Uterus (tissue), 4 donors: ENCODE data around the gene CTTNBP2. TPM values are rescaled to one million over a fixed set of nuclear protein-coding genes. Genes with fewer than 3 reads are reported as not detected.

Experiments
- DNase-seq, 2 donors: peaks; one replicate each; pipeline ENCODE4 v3.0.0-alpha.2; 2019 to 2020
- H3K27ac ChIP-seq, 2 donors: fragments of 200-600 bp; sonication (generic); 1 replicate in 1 of 2; 2 replicates in 1 of 2; pipeline ENCODE4 v1.5.1; 2016 to 2018
- H3K27me3 ChIP-seq, 2 donors: fragments of 200-600 bp; sonication (generic); one replicate each; pipeline ENCODE4 v1.5.1; 2018 to 2019; ENCODE audit warnings: control low read depth in 1 of 2
- H3K36me3 ChIP-seq, 2 donors: fragments of 200-600 bp; sonication (generic); one replicate each; pipeline ENCODE4 v1.5.1; 2019; ENCODE audit warnings: control low read depth in 1 of 2
- H3K4me1 ChIP-seq, 2 donors: fragments of 200-600 bp; sonication (generic); one replicate each; pipeline ENCODE4 v1.5.1; 2018 to 2019; ENCODE audit warnings: control low read depth in 1 of 2
- H3K4me3 ChIP-seq, 2 donors: fragments of 200-600 bp; sonication (generic); 1 replicate in 1 of 2; 2 replicates in 1 of 2; pipeline ENCODE4 v1.5.1; 2018 to 2019; ENCODE audit warnings: mild to moderate bottlenecking in 1 of 2
- H3K9me3 ChIP-seq, 2 donors: fragments of 200-600 bp; sonication (generic); one replicate each; pipeline ENCODE4 v1.5.1; 2019; ENCODE audit warnings: control low read depth in 1 of 2
- POLR2A ChIP-seq, 2 donors: fragments of 450-650 bp; IDR thresholded peaks; one replicate each; pipeline ENCODE4 v1.6.1; 2016; ENCODE audit warnings: antibody characterized with exemption in 2 of 2, mild to moderate bottlenecking in 1 of 2, moderate library complexity in 1 of 2
- intact Hi-C: fragments of 100-400 bp; cut with DNase I; formaldehyde crosslinking; loops from one replicate; pipeline ENCODE4 v1.15.1; 2023; ENCODE audit warnings: low total_unique reads
- total RNA-seq, 4 donors: library from RNA; depleted of rRNA in 3 of 4; stranded (reverse); fragments of >200 nt in 3 of 4; gene quantifications; one replicate each; pipeline versions ENCODE4 v1.1.0 to v1.2.4, GENCODE V29; 2014 to 2023
- TF ChIP-seq, protein P1 (sequence below), 4 experiments: fragments of 200-600 bp in 2 of 4; fragments of 450-650 bp in 2 of 4; sonication (generic) in 2 of 4; IDR thresholded peaks; one replicate each; pipeline ENCODE4 v1.5.1; 2016 to 2019; ENCODE audit warnings: antibody characterized with exemption in 4 of 4, mild to moderate bottlenecking in 2 of 4, moderate library complexity in 1 of 4
- donor health status: DM: yes; HTN: yes; CAD: no.

Gene CTTNBP2
- total RNA-seq, 4 donors from 2014 or later: 16.4 to 87.9 (median 35.0) TPM

- no peak for TF ChIP-seq POLR2A (IDR thresholded peaks at IDR 0.05)
- TF ChIP-seq, protein P1, sequence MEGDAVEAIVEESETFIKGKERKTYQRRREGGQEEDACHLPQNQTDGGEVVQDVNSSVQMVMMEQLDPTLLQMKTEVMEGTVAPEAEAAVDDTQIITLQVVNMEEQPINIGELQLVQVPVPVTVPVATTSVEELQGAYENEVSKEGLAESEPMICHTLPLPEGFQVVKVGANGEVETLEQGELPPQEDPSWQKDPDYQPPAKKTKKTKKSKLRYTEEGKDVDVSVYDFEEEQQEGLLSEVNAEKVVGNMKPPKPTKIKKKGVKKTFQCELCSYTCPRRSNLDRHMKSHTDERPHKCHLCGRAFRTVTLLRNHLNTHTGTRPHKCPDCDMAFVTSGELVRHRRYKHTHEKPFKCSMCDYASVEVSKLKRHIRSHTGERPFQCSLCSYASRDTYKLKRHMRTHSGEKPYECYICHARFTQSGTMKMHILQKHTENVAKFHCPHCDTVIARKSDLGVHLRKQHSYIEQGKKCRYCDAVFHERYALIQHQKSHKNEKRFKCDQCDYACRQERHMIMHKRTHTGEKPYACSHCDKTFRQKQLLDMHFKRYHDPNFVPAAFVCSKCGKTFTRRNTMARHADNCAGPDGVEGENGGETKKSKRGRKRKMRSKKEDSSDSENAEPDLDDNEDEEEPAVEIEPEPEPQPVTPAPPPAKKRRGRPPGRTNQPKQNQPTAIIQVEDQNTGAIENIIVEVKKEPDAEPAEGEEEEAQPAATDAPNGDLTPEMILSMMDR (IDR thresholded peaks at IDR 0.05): no peak
- Histone ChIP-seq H3K36me3 (no peaks in the 10 kb centered on the region), H3K9me3 (no peaks in the 10 kb centered on the region), H3K27me3 (no peaks in the 10 kb centered on the region), H3K4me3 (no peak overlapping the region), H3K4me1 (no peaks in the 10 kb centered on the region), H3K27ac (no peak overlapping the region)
- no peak for DNase-seq
- intact Hi-C loops: no loop called here
Observed at GRCh38 chr7:117782761-117783160, 90.5 kb downstream of the CTTNBP2 start.

DNA sequence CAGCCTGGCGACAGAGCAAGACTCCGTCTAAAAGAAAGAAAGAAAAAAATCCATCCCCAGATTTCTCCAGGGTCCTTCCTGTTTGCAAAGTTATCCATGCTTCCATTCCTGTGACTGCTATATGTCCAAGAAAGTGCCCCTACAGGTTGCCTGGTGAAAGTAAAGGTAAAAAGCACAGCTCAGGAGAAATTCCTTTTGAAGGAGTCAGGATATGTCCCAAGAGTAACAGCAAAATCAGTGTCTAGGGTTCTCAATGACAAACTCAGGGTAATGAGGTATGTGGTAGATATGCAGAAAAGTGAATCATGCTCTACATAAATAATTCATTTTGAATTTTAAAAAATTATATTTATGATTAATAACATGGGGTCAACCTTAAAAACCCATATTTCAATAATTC, 91.5 kb downstream of the CTTNBP2 start:
- Histone ChIP-seq H3K4me3 (no peak overlapping the region), H3K9me3 (no peaks in the 10 kb centered on the region), H3K27me3 (no peaks in the 10 kb centered on the region), H3K4me1 (no peaks in the 10 kb centered on the region), H3K36me3 (no peaks in the 10 kb centered on the region), H3K27ac (no peak overlapping the region)
- intact Hi-C loops: no loop called here
- no peak for DNase-seq
- TF ChIP-seq, protein P1 (IDR thresholded peaks at IDR 0.05): no peak
- no peak for TF ChIP-seq POLR2A (IDR thresholded peaks at IDR 0.05)

GRCh38 chr7:117780832-117781231, 92.4 kb downstream of the CTTNBP2 start:
- no peak for DNase-seq
- Histone ChIP-seq H3K4me1 (no peaks in the 10 kb centered on the region), H3K4me3 (no peak overlapping the region), H3K9me3 (no peaks in the 10 kb centered on the region), H3K27me3 (no peaks in the 10 kb centered on the region), H3K36me3 (no peaks in the 10 kb centered on the region), H3K27ac (no peak overlapping the region)
- intact Hi-C loops: no loop called here
- TF ChIP-seq, protein P1 (IDR thresholded peaks at IDR 0.05): no peak
- no peak for TF ChIP-seq POLR2A (IDR thresholded peaks at IDR 0.05)

DNA sequence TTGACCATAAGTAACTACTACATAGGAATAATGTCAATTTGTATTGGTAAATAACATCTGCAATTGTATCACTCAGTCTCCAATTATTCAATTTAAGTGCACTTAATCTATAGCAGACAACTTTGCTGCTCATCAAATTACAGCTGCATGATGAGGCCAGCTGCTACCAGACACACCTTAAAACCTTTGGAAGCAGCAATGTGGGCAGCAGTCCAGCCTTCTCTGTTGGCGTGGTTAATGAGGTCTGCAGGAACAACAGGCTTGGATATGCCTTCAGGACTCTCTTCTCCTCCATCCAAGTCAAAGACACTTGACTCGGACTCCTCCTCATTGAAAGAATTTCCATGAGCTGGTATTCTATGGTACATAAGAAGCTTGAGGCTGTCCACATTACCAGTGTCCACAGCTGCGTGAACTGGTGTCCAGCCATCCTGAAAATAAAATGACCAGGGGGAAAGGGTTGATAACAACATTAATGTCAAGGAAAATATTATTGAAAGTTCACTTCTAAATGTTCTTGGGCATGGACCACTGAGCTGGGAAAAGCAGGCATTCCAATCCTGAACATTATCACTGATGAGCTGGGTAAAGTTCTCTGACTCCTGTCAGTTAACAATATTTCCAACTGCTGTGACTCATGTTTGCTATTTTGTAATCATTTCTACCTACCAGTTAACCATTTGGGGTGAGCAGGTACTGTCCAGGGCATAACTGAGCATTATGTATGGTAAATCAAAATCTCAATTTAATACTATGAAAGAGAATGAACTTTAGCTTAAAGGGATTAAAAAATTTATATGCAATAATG, 95.7 kb downstream of the CTTNBP2 start:
- Histone ChIP-seq H3K36me3 (no peaks in the 10 kb centered on the region), H3K9me3 (no peaks in the 10 kb centered on the region), H3K27me3 (no peaks in the 10 kb centered on the region), H3K4me3 (no peak overlapping the region), H3K27ac (no peak overlapping the region), H3K4me1 (no peaks in the 10 kb centered on the region)
- intact Hi-C loops: no loop called here
- TF ChIP-seq POLR2A (IDR thresholded peaks at IDR 0.05): no peak
- TF ChIP-seq, protein P1 (IDR thresholded peaks at IDR 0.05): no peak
- DNase-seq: no peak

- intact Hi-C loops: no loop called here
- no peak for TF ChIP-seq POLR2A (IDR thresholded peaks at IDR 0.05)
- TF ChIP-seq, protein P1 (IDR thresholded peaks at IDR 0.05): no peak
- Histone ChIP-seq H3K4me1 (no peaks in the 10 kb centered on the region), H3K27ac (no peak overlapping the region), H3K4me3 (no peak overlapping the region), H3K36me3 (no peaks in the 10 kb centered on the region), H3K9me3 (no peaks in the 10 kb centered on the region), H3K27me3 (no peaks in the 10 kb centered on the region)
- DNase-seq: no peak
Observed at GRCh38 chr7:117776224-117776623, 97.0 kb downstream of the CTTNBP2 start.
